Stomach smooth muscle (tissue), 2 donors: ENCODE measurements around the gene PCSK2.
"Not testable (repeated sequence)": the region's sequence is repeated elsewhere in the genome, so short reads cannot be mapped to it uniquely, and the experiment has no call there.

Experiments used
- H3K27ac ChIP-seq: one replicate; pipeline ENCODE4 v1.7.0; 2013; ENCODE audit warnings: mild to moderate bottlenecking, low read length, inconsistent platforms
- H3K27me3 ChIP-seq, 2 donors: one replicate each; pipeline ENCODE4 v1.7.0; 2013; ENCODE audit warnings: low read length in 2 of 2; ENCODE audit not compliant: insufficient read depth in 2 of 2, control insufficient read depth in 1 of 2
- H3K36me3 ChIP-seq, 2 donors: one replicate each; pipeline ENCODE4 v1.7.0; 2013; ENCODE audit warnings: low read length in 2 of 2; ENCODE audit not compliant: control insufficient read depth in 2 of 2, insufficient read depth in 2 of 2
- H3K4me1 ChIP-seq: one replicate; pipeline ENCODE4 v1.7.0; 2013; ENCODE audit warnings: low read length; ENCODE audit not compliant: control insufficient read depth, insufficient read depth
- H3K4me3 ChIP-seq, 2 donors: one replicate each; pipeline ENCODE4 v1.7.0; 2013; ENCODE audit warnings: low read length in 2 of 2
- H3K9ac ChIP-seq, 2 donors: one replicate each; pipeline ENCODE4 v1.7.0; 2013; ENCODE audit warnings: low read length in 2 of 2, mild to moderate bottlenecking in 1 of 2
- H3K9me3 ChIP-seq, 2 donors: one replicate each; pipeline ENCODE4 v1.7.0; 2013; ENCODE audit warnings: low read length in 2 of 2; ENCODE audit not compliant: control insufficient read depth in 2 of 2
- donor health status: healthy.
- donor health status: Pancreatic carcinoma.

Gene PCSK2

GRCh38 chr20:17215167-17215566 is 11.7 kb upstream of the PCSK2 start:
- no peaks in the 10 kb centered on the region for H3K4me1 ChIP-seq
- no peak overlapping the region for H3K27ac ChIP-seq
- no peaks in the 10 kb centered on the region for H3K9me3 ChIP-seq
- no peaks in the 10 kb centered on the region for H3K36me3 ChIP-seq
- no peaks in the 10 kb centered on the region for H3K27me3 ChIP-seq
- no peak overlapping the region for H3K4me3 ChIP-seq
- H3K9ac ChIP-seq = no peak overlapping the region

GRCh38 chr20:17219856-17220255 is 7.0 kb upstream of the PCSK2 start:
- peaks cover 3 to 10% of the 10 kb centered on the region in 2 donors for H3K27me3 ChIP-seq
- H3K9ac ChIP-seq, H3K4me1 ChIP-seq, H3K36me3 ChIP-seq, H3K9me3 ChIP-seq, H3K27ac ChIP-seq, H3K4me3 ChIP-seq: not testable (repeated sequence)

GRCh38 chr20:17223553-17223952 is 3.3 kb upstream of the PCSK2 start:
- Histone ChIP-seq H3K4me3 (no peak overlapping the region), H3K27me3 (peaks cover 16 to 29% of the 10 kb centered on the region in 2 donors)

GRCh38 chr20:17225851-17226409 is 910 bp upstream of the PCSK2 start:
- H3K27ac ChIP-seq = no peak overlapping the region
- peaks cover 10% of the 10 kb centered on the region for H3K4me1 ChIP-seq
- H3K9ac ChIP-seq = peak overlapping the region in 1 of 2 donors; percentile 49
- H3K4me3 ChIP-seq = peak overlapping the region; percentile 68 to 69
- H3K36me3 ChIP-seq = no peaks in the 10 kb centered on the region
- H3K27me3 ChIP-seq = peaks cover 17 to 34% of the 10 kb centered on the region in 2 donors
- H3K9me3 ChIP-seq = no peaks in the 10 kb centered on the region

More at GRCh38 chr20:17223553-17223952, 3.3 kb upstream of the PCSK2 start:
- Histone ChIP-seq H3K27ac (no peak overlapping the region), H3K36me3 (no peaks in the 10 kb centered on the region), H3K9ac (no peak overlapping the region), H3K4me1 (peaks cover 10% of the 10 kb centered on the region), H3K9me3 (no peaks in the 10 kb centered on the region)

GRCh38 chr20:17227219-17227575 is 357 bp downstream of the PCSK2 start:
- Histone ChIP-seq H3K27me3 (peaks cover 17 to 34% of the 10 kb centered on the region in 2 donors), H3K9me3 (no peaks in the 10 kb centered on the region), H3K9ac (no peak overlapping the region), H3K27ac (no peak overlapping the region), H3K4me3 (peak overlapping the region in 1 of 2 donors; percentile 68), H3K36me3 (no peaks in the 10 kb centered on the region), H3K4me1 (peaks cover 10% of the 10 kb centered on the region)

- peaks cover 17 to 29% of the 10 kb centered on the region in 2 donors for H3K27me3 ChIP-seq
- H3K9me3 ChIP-seq = no peaks in the 10 kb centered on the region
- no peak overlapping the region for H3K27ac ChIP-seq
- H3K4me1 ChIP-seq = peaks cover 10% of the 10 kb centered on the region
- H3K36me3 ChIP-seq = no peaks in the 10 kb centered on the region
- no peak overlapping the region for H3K9ac ChIP-seq
- H3K4me3 ChIP-seq = peak overlapping the region in 1 of 2 donors; percentile 68
These were observed 1.1 kb downstream of the PCSK2 start for GRCh38 chr20:17227669-17228623.

GRCh38 chr20:17228624-17229061 is 1.8 kb downstream of the PCSK2 start:
- peaks cover 10% of the 10 kb centered on the region for H3K4me1 ChIP-seq
- no peak overlapping the region for H3K9ac ChIP-seq
- H3K9me3 ChIP-seq = no peaks in the 10 kb centered on the region
- H3K36me3 ChIP-seq = no peaks in the 10 kb centered on the region
- peaks cover 17 to 29% of the 10 kb centered on the region in 2 donors for H3K27me3 ChIP-seq
- no peak overlapping the region for H3K27ac ChIP-seq
- no peak overlapping the region for H3K4me3 ChIP-seq

- no peaks in the 10 kb centered on the region for H3K9me3 ChIP-seq
- H3K27ac ChIP-seq = no peak overlapping the region
- H3K9ac ChIP-seq = no peak overlapping the region
- no peak overlapping the region for H3K4me3 ChIP-seq
- H3K27me3 ChIP-seq = peaks cover 17 to 27% of the 10 kb centered on the region in 2 donors
- H3K36me3 ChIP-seq = no peaks in the 10 kb centered on the region
- peaks cover 10% of the 10 kb centered on the region for H3K4me1 ChIP-seq
These were observed 2.4 kb downstream of the PCSK2 start for GRCh38 chr20:17229256-17229655.

GRCh38 chr20:17233626-17234025 is 6.8 kb downstream of the PCSK2 start:
- no peak overlapping the region for H3K27ac ChIP-seq
- H3K36me3 ChIP-seq = no peaks in the 10 kb centered on the region
- H3K9me3 ChIP-seq = no peaks in the 10 kb centered on the region
- H3K4me3 ChIP-seq = no peak overlapping the region
- H3K9ac ChIP-seq = no peak overlapping the region
- H3K27me3 ChIP-seq = peaks cover 0 to 4% of the 10 kb centered on the region in 2 donors
- no peaks in the 10 kb centered on the region for H3K4me1 ChIP-seq

GRCh38 chr20:17236766-17237165 is 9.9 kb downstream of the PCSK2 start:
- H3K9me3 ChIP-seq = no peaks in the 10 kb centered on the region
- H3K4me3 ChIP-seq = no peak overlapping the region
- H3K27ac ChIP-seq = no peak overlapping the region
- no peaks in the 10 kb centered on the region for H3K36me3 ChIP-seq
- no peaks in the 10 kb centered on the region for H3K4me1 ChIP-seq
- no peak overlapping the region for H3K9ac ChIP-seq
- no peaks in the 10 kb centered on the region for H3K27me3 ChIP-seq

GRCh38 chr20:17248224-17248623 is 21.4 kb downstream of the PCSK2 start:
- Histone ChIP-seq H3K4me1 (no peaks in the 10 kb centered on the region), H3K9ac (no peak overlapping the region), H3K9me3 (no peaks in the 10 kb centered on the region), H3K36me3 (no peaks in the 10 kb centered on the region), H3K4me3 (no peak overlapping the region), H3K27ac (no peak overlapping the region), H3K27me3 (no peaks in the 10 kb centered on the region)
